ENCODE results near the gene TUBA4B.

TUBA4B gene

DNA sequence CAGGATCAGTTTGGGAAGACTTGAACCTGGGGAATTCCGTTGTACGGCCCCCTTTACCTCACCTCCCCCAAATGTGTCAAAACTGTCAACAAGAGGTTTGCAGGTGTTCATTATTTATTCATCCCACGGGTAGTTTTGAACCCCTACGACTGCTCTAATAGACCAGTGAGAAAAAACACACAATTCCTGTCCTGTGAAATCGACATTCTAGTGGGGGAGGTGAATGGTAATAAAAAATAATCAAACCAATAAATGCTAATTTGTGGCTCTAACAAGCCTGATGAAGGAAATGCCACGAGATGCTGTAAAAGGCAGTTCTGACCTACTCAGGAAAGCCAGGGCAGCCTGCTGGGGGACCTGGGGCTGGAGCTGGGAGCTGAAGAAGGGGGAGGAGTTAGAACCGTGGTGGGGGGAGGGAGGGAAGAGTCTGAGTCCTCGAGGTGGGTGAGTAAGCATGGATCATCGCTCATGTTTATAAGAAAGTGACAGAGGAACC is 25.7 kb downstream of the TUBA4B start:
- no peaks in the 10 kb centered on the region for H4K20me1 ChIP-seq (ENCODE audit: insufficient read depth)
- TF ChIP-seq CTCF (conservative IDR thresholded peaks at IDR 0.05; ENCODE audit: low read depth, low read length) = no peak
- H3K4me3 ChIP-seq (IDR thresholded peaks at IDR 0.05; ENCODE audit: insufficient read depth, low read depth, low read length) = peak overlapping the region; percentile 70
- peaks cover 28% of the 10 kb centered on the region for H3K4me1 ChIP-seq (ENCODE audit: low read depth, poor library complexity, severe bottlenecking)
- H2AFZ ChIP-seq (ENCODE audit: low read depth) = peak overlapping the region; percentile 90
- no peaks in the 10 kb centered on the region for H3K36me3 ChIP-seq (ENCODE audit: insufficient read depth)
- H3K27me3 ChIP-seq (ENCODE audit: insufficient read depth, low read depth) = no peaks in the 10 kb centered on the region
- peak overlapping the region; percentile 80 for H3K4me2 ChIP-seq
- H3K79me2 ChIP-seq (ENCODE audit: insufficient read depth, low read depth) = no peaks in the 10 kb centered on the region
- peak overlapping the region; percentile 80 for H3K27ac ChIP-seq
- H3K9ac ChIP-seq = peak overlapping the region; percentile 31; the same call in 1 of the 2 replicates

- Histone ChIP-seq H3K27ac (peak within 1 kb of the TSS; percentile 80), H2AFZ (ENCODE audit: low read depth) (peak within 1 kb of the TSS; percentile 90), H3K27me3 (ENCODE audit: insufficient read depth, low read depth) (no peaks in the 10 kb centered on the region), H3K79me2 (ENCODE audit: insufficient read depth, low read depth) (no peaks in the 10 kb centered on the region), H4K20me1 (ENCODE audit: insufficient read depth) (no peaks in the 10 kb centered on the region), H3K9ac (peak within 1 kb of the TSS; percentile 73), H3K4me2 (peak within 1 kb of the TSS; percentile 89), H3K36me3 (ENCODE audit: insufficient read depth) (no peaks in the 10 kb centered on the region), H3K4me1 (ENCODE audit: low read depth, poor library complexity, severe bottlenecking) (peaks cover 28% of the 10 kb centered on the region), H3K4me3 (IDR thresholded peaks at IDR 0.05; ENCODE audit: insufficient read depth, low read depth, low read length) (peak within 1 kb of the TSS; percentile 70)
- TF ChIP-seq CTCF (conservative IDR thresholded peaks at IDR 0.05; ENCODE audit: low read depth, low read length) = no peak; the same call in 1 of the 2 replicates
Observed at GRCh38 chr2:219279151-219279915, 26.3 kb downstream of the TUBA4B start, which contains the start of gene DNAJB2. DNAJB2 (plus strand) TSS chr2:219279366; CDS start chr2:219279834, 468 bp downstream.

GRCh38 chr2:219279916-219280516 is 27.0 kb downstream of the TUBA4B start:
- Histone ChIP-seq H3K4me2 (peak overlapping the region; percentile 89), H3K4me1 (ENCODE audit: low read depth, poor library complexity, severe bottlenecking) (peaks cover 28% of the 10 kb centered on the region), H3K79me2 (ENCODE audit: insufficient read depth, low read depth) (no peaks in the 10 kb centered on the region), H3K27ac (peak overlapping the region; percentile 80), H2AFZ (ENCODE audit: low read depth) (peak overlapping the region; percentile 75), H3K36me3 (ENCODE audit: insufficient read depth) (no peaks in the 10 kb centered on the region), H3K9ac (peak overlapping the region; percentile 73; the same call in 1 of the 2 replicates), H4K20me1 (ENCODE audit: insufficient read depth) (no peaks in the 10 kb centered on the region), H3K27me3 (ENCODE audit: insufficient read depth, low read depth) (no peaks in the 10 kb centered on the region), H3K4me3 (IDR thresholded peaks at IDR 0.05; ENCODE audit: insufficient read depth, low read depth, low read length) (no peak overlapping the region)
- TF ChIP-seq CTCF (conservative IDR thresholded peaks at IDR 0.05; ENCODE audit: low read depth, low read length) = no peak

GRCh38 chr2:219280651-219281050 is 27.6 kb downstream of the TUBA4B start:
- Histone ChIP-seq H3K36me3 (ENCODE audit: insufficient read depth) (no peaks in the 10 kb centered on the region), H3K4me2 (no peak overlapping the region)

More at GRCh38 chr2:219280651-219281050, 27.6 kb downstream of the TUBA4B start:
- H4K20me1 ChIP-seq (ENCODE audit: insufficient read depth) = no peaks in the 10 kb centered on the region
- H3K4me3 ChIP-seq (IDR thresholded peaks at IDR 0.05; ENCODE audit: insufficient read depth, low read depth, low read length) = no peak overlapping the region
- H3K27me3 ChIP-seq (ENCODE audit: insufficient read depth, low read depth) = no peaks in the 10 kb centered on the region
- H3K27ac ChIP-seq = no peak overlapping the region
- H3K9ac ChIP-seq = no peak overlapping the region
- no peak for TF ChIP-seq CTCF (conservative IDR thresholded peaks at IDR 0.05; ENCODE audit: low read depth, low read length)
- H3K4me1 ChIP-seq (ENCODE audit: low read depth, poor library complexity, severe bottlenecking) = peaks cover 28% of the 10 kb centered on the region
- no peak overlapping the region for H2AFZ ChIP-seq (ENCODE audit: low read depth)
- no peaks in the 10 kb centered on the region for H3K79me2 ChIP-seq (ENCODE audit: insufficient read depth, low read depth)
